Heart right ventricle (tissue), 16 donors: ENCODE data around the gene CD22. TPM values are rescaled to one million over a fixed set of nuclear protein-coding genes. Genes with fewer than 3 reads are reported as not detected.
"Not testable (repeated sequence)": the region's sequence is repeated elsewhere in the genome, so short reads cannot be mapped to it uniquely, and the experiment has no call there.

ENCODE experiments used
- ATAC-seq, 8 donors: fragments of 200-7000 bp; cut with Tn5 transposase; one replicate each; pipeline ENCODE4 v1.9.1; 2020; ENCODE audit warnings: mild to moderate bottlenecking in 8 of 8, moderate library complexity in 8 of 8, moderate number of reproducible peaks in 1 of 8
- DNase-seq, 2 donors: peaks; one replicate each; pipeline ENCODE4 v3.0.0-alpha.2; 2020
- H3K27ac ChIP-seq, 10 donors: fragments of 200-600 bp; sonication (generic) in 2 of 10; one replicate each; pipeline versions ENCODE4 v1.5.0 to v1.8.0; 2020 to 2022; ENCODE audit warnings: mild to moderate bottlenecking in 3 of 10
- H3K27me3 ChIP-seq, 7 donors: fragments of 200-600 bp; one replicate each; pipeline ENCODE4 v1.8.0; 2021 to 2022; ENCODE audit warnings: mild to moderate bottlenecking in 2 of 7
- H3K36me3 ChIP-seq, 9 donors: fragments of 200-600 bp; sonication (generic) in 1 of 9; one replicate each; pipeline versions ENCODE4 v1.5.0 to v1.8.0; 2020 to 2022; ENCODE audit warnings: mild to moderate bottlenecking in 2 of 9
- H3K4me1 ChIP-seq, 9 donors: fragments of 200-600 bp; sonication (generic) in 1 of 9; one replicate each; pipeline versions ENCODE4 v1.5.0 to v1.8.0; 2020 to 2022; ENCODE audit warnings: mild to moderate bottlenecking in 4 of 9
- H3K4me3 ChIP-seq, 10 donors: fragments of 200-600 bp; sonication (generic) in 2 of 10; one replicate each; pipeline versions ENCODE4 v1.5.0 to v1.8.0; 2020 to 2022; ENCODE audit warnings: mild to moderate bottlenecking in 7 of 10, moderate library complexity in 2 of 10
- H3K9me3 ChIP-seq, 11 donors: fragments of 200-600 bp in 10 of 11; sonication (generic) in 2 of 11; one replicate each; pipeline versions ENCODE4 v1.5.0 to v1.8.0; 2013 to 2022; ENCODE audit warnings: mild to moderate bottlenecking in 2 of 11, control low read depth in 1 of 11, moderate library complexity in 1 of 11
- WGBS, 2 donors: extraction: QIAGEN DNeasy Blood & Tissue Kit; methylation state at CpG; one replicate each; pipeline ENCODE4 v1.1.7; 2013; ENCODE audit warnings: inconsistent platforms in 1 of 2; 5-methylcytosine and 5-hydroxymethylcytosine counted together
- intact Hi-C, 10 donors: fragments of 100-400 bp; cut with DNase I; formaldehyde crosslinking; loops; one replicate each; pipeline versions ENCODE4 v1.11.1 to v1.14.2; 2022
- polyA plus RNA-seq, 2 donors: library from polyadenylated mRNA; stranded (reverse); fragments of 200-250 nt; gene quantifications; one replicate each; pipeline ENCODE4 v1.2.3, GENCODE V29; 2013
- total RNA-seq, 10 donors: library from RNA; stranded (reverse); fragmentation: NEBNext Ultra II Directional in 3 of 10; extraction: Animal tissue kit (Norgen Biotek cat#: 25700) in 3 of 10; gene quantifications; one replicate each; pipeline versions ENCODE4 v1.2.1 to v1.2.4, GENCODE V29; 2021 to 2023
- TF ChIP-seq, protein P1 (sequence below), 9 donors: fragments of 200-600 bp; sonication (generic) in 2 of 9; IDR thresholded peaks; one replicate each; pipeline versions ENCODE4 v1.5.0 to v1.8.0; 2021 to 2022; ENCODE audit warnings: antibody characterized with exemption in 9 of 9, mild to moderate bottlenecking in 5 of 9, moderate library complexity in 1 of 9
- donor health status: Arrhythmogenic right ventricular cardiomyopathy.
- donor health status: ischemic (EF 13 %, LVEDD 7.1; RV severe dilation, severe dysfunction).
- donor health status: healthy with polysubstance abuse.
- donor health status: DM: no; HTN: yes; CAD: no.
- donor health status: DM: no; HTN: no; CAD: no.
- donor health status: ischemic (EF 25% LVEDD 6.9; RV normal size, moderate dysfunction).
- donor health status: ischemic (EF 25% LVEDD 5.7; RV mildly dilated, moderate dysfunction).
- donor health status: healthy.
- donor health status: DM: yes; HTN: yes; CAD: no.
- donor health status: Ischemic cardiomyopathy.
- donor health status: ischemic (EF 35%, LVEDD 5.7; RV mildly dilated, moderate dysfunction).
- donor health status: nonischemic (EF 11% LVEDD 7.7; RV severe dilation, severe dysfunction).
- donor health status: DM: yes; HTN: yes; CAD: no.
- donor health status: PGD.
- donor health status: ischemic (EF 29% LVEDD 5.4; RV normal size, mild dysfunction).
- donor health status: nonischemic (EF 23%, LVEDD 6.1; RV moderate dilation, normal function).

CD22 gene
- total and polyA plus RNA-seq, 12 donors, result 0.07 to 1.6 (median 0.38) TPM; not detected in 2

DNA sequence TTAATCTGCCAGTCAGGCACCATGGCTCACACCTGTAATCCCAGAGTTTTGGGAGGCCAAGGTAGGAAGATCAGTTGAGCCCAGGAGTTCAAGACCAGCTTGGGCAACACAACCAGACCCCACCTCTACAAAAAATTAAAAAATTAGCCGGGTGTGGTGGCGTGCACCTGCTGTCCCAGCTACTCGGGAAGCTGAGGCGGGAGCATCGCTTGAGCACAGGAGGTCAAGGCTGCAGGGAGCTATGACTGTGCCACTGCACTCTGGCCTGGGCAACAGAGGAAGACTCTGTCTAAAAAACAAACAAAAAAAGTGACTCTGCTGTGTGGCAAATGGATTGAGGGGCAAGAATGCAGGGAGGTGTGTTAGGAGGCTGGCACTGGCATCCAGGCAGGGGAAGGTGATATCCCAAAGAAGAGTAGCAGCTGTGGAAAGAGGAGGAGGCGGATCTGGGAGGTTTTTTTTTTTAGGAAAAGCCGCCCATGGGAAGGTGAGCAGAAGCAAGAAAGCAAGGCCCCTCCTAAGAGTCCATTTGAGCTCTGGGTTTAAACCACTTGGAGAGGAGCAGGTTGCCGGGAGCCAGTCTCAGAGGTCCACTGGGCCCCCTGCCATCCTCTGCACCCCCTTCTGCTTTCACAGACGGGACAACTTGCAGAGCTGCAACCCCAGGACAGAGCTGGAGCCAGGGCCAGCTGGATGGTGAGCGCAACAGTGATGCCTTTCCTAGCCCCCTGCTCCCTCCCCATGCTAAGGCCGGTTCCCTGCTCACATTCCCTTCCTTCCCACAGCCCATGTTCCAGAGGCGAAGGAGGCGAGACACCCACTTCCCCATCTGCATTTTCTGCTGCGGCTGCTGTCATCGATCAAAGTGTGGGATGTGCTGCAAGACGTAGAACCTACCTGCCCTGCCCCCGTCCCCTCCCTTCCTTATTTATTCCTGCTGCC is 44.6 kb upstream of the CD22 start:
- WGBS, 2 donors, result 70 to 73% methylated on average over 17 of the region's 17 CpGs

DNA sequence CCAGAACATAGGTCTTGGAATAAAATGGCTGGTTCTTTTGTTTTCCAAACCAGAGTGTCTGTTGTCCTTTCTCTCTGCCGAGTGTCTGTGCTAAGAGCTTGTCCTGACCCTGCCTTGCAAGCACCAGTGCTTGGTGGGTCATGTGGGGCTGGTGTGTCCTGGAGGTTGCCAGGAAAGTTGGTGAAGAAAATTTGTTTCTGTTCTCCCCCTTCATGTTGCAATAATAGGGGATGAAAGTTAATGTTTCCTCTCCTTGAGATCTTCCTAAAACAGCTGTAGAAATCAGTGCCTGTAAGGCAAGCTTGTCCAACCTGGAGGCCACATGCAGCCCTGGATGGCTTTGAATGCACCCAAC is 43.9 kb upstream of the CD22 start:
- intact Hi-C loops, result no loop called here
- TF ChIP-seq, protein P1, sequence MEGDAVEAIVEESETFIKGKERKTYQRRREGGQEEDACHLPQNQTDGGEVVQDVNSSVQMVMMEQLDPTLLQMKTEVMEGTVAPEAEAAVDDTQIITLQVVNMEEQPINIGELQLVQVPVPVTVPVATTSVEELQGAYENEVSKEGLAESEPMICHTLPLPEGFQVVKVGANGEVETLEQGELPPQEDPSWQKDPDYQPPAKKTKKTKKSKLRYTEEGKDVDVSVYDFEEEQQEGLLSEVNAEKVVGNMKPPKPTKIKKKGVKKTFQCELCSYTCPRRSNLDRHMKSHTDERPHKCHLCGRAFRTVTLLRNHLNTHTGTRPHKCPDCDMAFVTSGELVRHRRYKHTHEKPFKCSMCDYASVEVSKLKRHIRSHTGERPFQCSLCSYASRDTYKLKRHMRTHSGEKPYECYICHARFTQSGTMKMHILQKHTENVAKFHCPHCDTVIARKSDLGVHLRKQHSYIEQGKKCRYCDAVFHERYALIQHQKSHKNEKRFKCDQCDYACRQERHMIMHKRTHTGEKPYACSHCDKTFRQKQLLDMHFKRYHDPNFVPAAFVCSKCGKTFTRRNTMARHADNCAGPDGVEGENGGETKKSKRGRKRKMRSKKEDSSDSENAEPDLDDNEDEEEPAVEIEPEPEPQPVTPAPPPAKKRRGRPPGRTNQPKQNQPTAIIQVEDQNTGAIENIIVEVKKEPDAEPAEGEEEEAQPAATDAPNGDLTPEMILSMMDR (IDR thresholded peaks at IDR 0.05), result no peak
- no peak for ATAC-seq
- Histone ChIP-seq H3K27me3 (peaks cover 0 to 15% (median 0%) of the 10 kb centered on the region in 7 donors), H3K27ac (no peak overlapping the region), H3K36me3 (peaks cover 0 to under 1% (median 0%) of the 10 kb centered on the region in 9 donors), H3K9me3 (no peaks in the 10 kb centered on the region), H3K4me1 (peaks cover 0 to 20% (median 0%) of the 10 kb centered on the region in 9 donors), H3K4me3 (no peak overlapping the region)
- DNase-seq, result no peak
- 45 to 47% methylated on average over 1 of the region's 1 CpG for WGBS, 2 donors

More for the DNA sequence above, 44.6 kb upstream of the CD22 start:
- H3K4me1 ChIP-seq, result peaks cover 0 to 20% (median 0%) of the 10 kb centered on the region in 9 donors
- H3K27ac ChIP-seq, result no peak overlapping the region
- peaks cover 0 to 7% (median 2%) of the 10 kb centered on the region in 9 donors for H3K36me3 ChIP-seq
- no peak overlapping the region for H3K4me3 ChIP-seq
- H3K9me3 ChIP-seq, result no peaks in the 10 kb centered on the region
- intact Hi-C loops, result no loop called here
- no peak for ATAC-seq
- DNase-seq, result no peak
- TF ChIP-seq, protein P1 (IDR thresholded peaks at IDR 0.05), result no peak
- H3K27me3 ChIP-seq, result peaks cover 0 to 15% (median 0%) of the 10 kb centered on the region in 7 donors

DNA sequence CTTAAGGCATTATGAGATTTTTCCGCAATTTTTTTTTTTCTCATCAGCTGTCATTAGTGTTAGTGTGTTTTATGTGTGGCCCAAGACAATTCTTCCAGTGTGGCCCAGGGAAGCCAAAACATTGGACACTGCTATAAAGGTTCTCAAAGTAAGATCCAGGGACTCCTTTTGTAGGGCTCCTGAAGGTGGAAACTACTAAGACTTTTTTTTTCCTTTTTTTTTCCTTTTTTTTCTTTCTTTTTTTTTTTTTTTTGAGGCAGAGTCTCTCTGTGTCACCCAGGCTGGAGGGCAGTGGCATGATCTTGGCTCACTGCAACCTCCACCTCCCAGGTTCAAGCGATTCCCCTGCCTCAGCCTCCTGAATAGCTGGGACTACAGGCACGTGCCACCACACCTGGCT is 43.5 kb upstream of the CD22 start:
- DNase-seq, H3K36me3 ChIP-seq, H3K4me3 ChIP-seq, H3K9me3 ChIP-seq, ATAC-seq, intact Hi-C loops, H3K27ac ChIP-seq: not testable (repeated sequence)
- 93 to 94% methylated on average over 3 of the region's 3 CpGs for WGBS, 2 donors
- H3K4me1 ChIP-seq, result peaks cover 0 to 20% (median 0%) of the 10 kb centered on the region in 9 donors
- H3K27me3 ChIP-seq, result peaks cover 0 to 17% (median 0%) of the 10 kb centered on the region in 7 donors

DNA sequence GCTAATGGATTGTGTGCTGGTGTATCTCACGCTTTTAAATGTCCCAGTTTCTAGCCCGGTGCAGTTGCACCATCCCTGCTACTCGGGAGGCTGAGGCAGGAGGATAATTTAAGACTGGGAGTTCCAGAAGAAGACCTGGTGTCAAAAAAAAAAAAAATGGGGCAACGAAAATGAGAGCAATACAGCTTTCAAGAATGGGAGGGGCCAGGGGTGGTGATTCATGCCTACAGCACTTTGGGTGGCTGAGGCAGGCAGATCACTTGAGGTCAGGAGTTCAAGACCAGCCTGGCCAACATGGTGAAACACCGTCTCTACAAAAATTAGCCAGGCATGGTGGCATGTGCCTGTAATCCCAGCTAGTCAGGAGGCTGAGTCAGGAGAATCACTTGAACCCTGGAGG is 42.9 kb upstream of the CD22 start:
- H3K4me3 ChIP-seq, H3K9me3 ChIP-seq, intact Hi-C loops, ATAC-seq, H3K27ac ChIP-seq, DNase-seq, H3K36me3 ChIP-seq: not testable (repeated sequence)
- Histone ChIP-seq H3K27me3 (peaks cover 0 to 20% (median 4%) of the 10 kb centered on the region in 7 donors), H3K4me1 (peaks cover 0 to 20% (median 0%) of the 10 kb centered on the region in 9 donors)
- WGBS, 2 donors, result 85 to 88% methylated on average over 5 of the region's 5 CpGs

DNA sequence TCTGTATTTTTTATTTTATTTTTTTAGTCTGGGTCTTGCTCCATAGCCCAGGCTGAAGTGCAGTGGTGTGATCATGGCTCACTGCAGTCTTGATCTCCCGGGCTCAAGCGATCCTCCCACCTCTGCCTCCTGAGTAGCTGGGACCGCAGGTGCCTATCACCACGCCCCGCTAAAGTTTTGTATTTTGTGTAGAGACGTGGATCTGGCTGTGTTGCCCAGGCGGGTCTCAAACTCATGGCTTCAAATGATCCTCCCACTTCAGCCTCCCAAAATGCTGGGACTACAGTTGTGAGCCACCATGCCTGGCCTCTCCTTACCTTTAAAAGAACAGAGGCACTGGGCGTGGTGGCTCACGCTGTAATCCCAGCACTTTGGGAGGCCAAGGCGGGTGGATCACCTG is 41.3 kb upstream of the CD22 start:
- TF ChIP-seq, protein P1 (IDR thresholded peaks at IDR 0.05), result no peak
- no peak for ATAC-seq
- intact Hi-C loops, result no loop called here

More for the DNA sequence above, 41.3 kb upstream of the CD22 start:
- 94 to 95% methylated on average over 10 of the region's 10 CpGs for WGBS, 2 donors
- DNase-seq, result no peak
- Histone ChIP-seq H3K4me3 (no peak overlapping the region), H3K27me3 (peaks cover 0 to 29% (median 12%) of the 10 kb centered on the region in 7 donors), H3K36me3 (no peaks in the 10 kb centered on the region), H3K27ac (no peak overlapping the region), H3K9me3 (no peaks in the 10 kb centered on the region), H3K4me1 (peaks cover 0 to 6% (median 0%) of the 10 kb centered on the region in 9 donors)
